ENCODE results near the gene FHIT.

The FHIT gene

GRCh38 chr3:60017631-60018030, 1233.6 kb downstream of the FHIT start:
- ChIA-PET POLR2A (ENCODE audit: low non-redundant PET) (no interaction called here), CTCF (no interaction called here)
- DNase-seq (ENCODE audit: low spot score) = no peak
- TF ChIP-seq CTCF (conservative IDR thresholded peaks at IDR 0.05; ENCODE audit: low read depth) = no peak
- H3K27ac ChIP-seq = no peak overlapping the region

- no peak for TF ChIP-seq CTCF (conservative IDR thresholded peaks at IDR 0.05; ENCODE audit: low read depth)
- POLR2A ChIA-PET (ENCODE audit: low non-redundant PET) = no interaction called here
- DNase-seq (ENCODE audit: low spot score) = no peak
- H3K27ac ChIP-seq = no peak overlapping the region
- CTCF ChIA-PET = no interaction called here
Observed at GRCh38 chr3:60015032-60015705, 1236.1 kb downstream of the FHIT start.

GRCh38 chr3:60013241-60013640, 1238.0 kb downstream of the FHIT start:
- POLR2A ChIA-PET (ENCODE audit: low non-redundant PET) = no interaction called here
- CTCF ChIA-PET = no interaction called here

GRCh38 chr3:60011218-60011617, 1240.0 kb downstream of the FHIT start:
- H3K27ac ChIP-seq = no peak overlapping the region
- POLR2A ChIA-PET (ENCODE audit: low non-redundant PET) = no interaction called here
- CTCF ChIA-PET = no interaction called here
- DNase-seq (ENCODE audit: low spot score) = no peak
- TF ChIP-seq CTCF (conservative IDR thresholded peaks at IDR 0.05; ENCODE audit: low read depth) = no peak

More at GRCh38 chr3:60013241-60013640, 1238.0 kb downstream of the FHIT start:
- no peak for TF ChIP-seq CTCF (conservative IDR thresholded peaks at IDR 0.05; ENCODE audit: low read depth)
- H3K27ac ChIP-seq = no peak overlapping the region
- DNase-seq (ENCODE audit: low spot score) = no peak

- no peak for DNase-seq (ENCODE audit: low spot score)
- ChIA-PET CTCF (no interaction called here), POLR2A (ENCODE audit: low non-redundant PET) (no interaction called here)
- no peak overlapping the region for H3K27ac ChIP-seq
- TF ChIP-seq CTCF (conservative IDR thresholded peaks at IDR 0.05; ENCODE audit: low read depth) = no peak
Observed at GRCh38 chr3:60010781-60011180, 1240.5 kb downstream of the FHIT start.

- CTCF ChIA-PET = no interaction called here
- DNase-seq (ENCODE audit: low spot score) = no peak
- POLR2A ChIA-PET (ENCODE audit: low non-redundant PET) = no interaction called here
- TF ChIP-seq CTCF (conservative IDR thresholded peaks at IDR 0.05; ENCODE audit: low read depth) = no peak
- H3K27ac ChIP-seq = no peak overlapping the region
Observed at GRCh38 chr3:60009931-60010478, 1241.2 kb downstream of the FHIT start.
